GM10266 (cell line): ENCODE data around the gene CACNA1I.

ENCODE experiments used
- DNase-seq: peaks from one replicate; pipeline ENCODE4 v3.0.0; 2012; ENCODE audit errors: extremely low spot score
- CTCF ChIP-seq: IDR thresholded peaks from 2 replicates; pipeline ENCODE4 v1.5.1; 2012; ENCODE audit warnings: mild to moderate bottlenecking, low read depth; ENCODE audit not compliant: control insufficient read depth, insufficient read depth; ENCODE audit errors: missing control alignments

Gene CACNA1I

GRCh38 chr22:39598017-39598965 lies 27.7 kb downstream of the CACNA1I start:
- no peak for TF ChIP-seq CTCF
- DNase-seq: peak; percentile 58

- TF ChIP-seq CTCF: no peak
- DNase-seq: no peak
Measured at GRCh38 chr22:39600491-39601179, 30.1 kb downstream of the CACNA1I start.

GRCh38 chr22:39601180-39601535 lies 30.6 kb downstream of the CACNA1I start:
- DNase-seq: no peak
- no peak for TF ChIP-seq CTCF

GRCh38 chr22:39603345-39603744 lies 32.8 kb downstream of the CACNA1I start:
- no peak for TF ChIP-seq CTCF
- no peak for DNase-seq

- TF ChIP-seq CTCF: no peak
- no peak for DNase-seq
Measured at GRCh38 chr22:39610246-39610645, 39.7 kb downstream of the CACNA1I start.

GRCh38 chr22:39610766-39611165 lies 40.2 kb downstream of the CACNA1I start:
- DNase-seq: no peak
- no peak for TF ChIP-seq CTCF

- no peak for DNase-seq
Measured at GRCh38 chr22:39611360-39611759, 40.8 kb downstream of the CACNA1I start.

More at GRCh38 chr22:39611360-39611759, 40.8 kb downstream of the CACNA1I start:
- no peak for TF ChIP-seq CTCF
